Lung (tissue), 12 donors: Measurements from ENCODE around the gene CENPT. TPM values are rescaled to one million over a fixed set of nuclear protein-coding genes. Genes with fewer than 3 reads are reported as not detected.
"Not testable (repeated sequence)": the region's sequence is repeated elsewhere in the genome, so short reads cannot be mapped to it uniquely, and the experiment has no call there.

Experiments used
- ATAC-seq: fragments of 200-7000 bp; cut with Tn5 transposase; one replicate; pipeline ENCODE4 v1.9.1; 2020; ENCODE audit warnings: moderate number of reproducible peaks; ENCODE audit not compliant: insufficient read depth, low FRiP score
- DNase-seq, 3 donors: peaks; one replicate each; pipeline ENCODE4 v3.0.0-alpha.2; 2013 to 2017
- H3K27ac ChIP-seq, 2 donors: one replicate each; pipeline ENCODE4 v1.5.1; 2013; ENCODE audit warnings: mild to moderate bottlenecking in 2 of 2, moderate library complexity in 2 of 2, control low read depth in 1 of 2, inconsistent platforms in 1 of 2, low read depth in 1 of 2, low read length in 1 of 2
- H3K27me3 ChIP-seq, 3 donors: one replicate each; pipeline ENCODE4 v1.5.1; 2013; ENCODE audit warnings: low read length in 2 of 3; ENCODE audit not compliant: control insufficient read depth in 3 of 3, insufficient read depth in 3 of 3
- H3K36me3 ChIP-seq, 4 donors: one replicate each; pipeline ENCODE4 v1.5.1; 2013; ENCODE audit warnings: low read length in 4 of 4, mild to moderate bottlenecking in 1 of 4, moderate library complexity in 1 of 4; ENCODE audit not compliant: control insufficient read depth in 4 of 4, insufficient read depth in 4 of 4
- H3K4me1 ChIP-seq, 5 donors: one replicate each; pipeline ENCODE4 v1.5.1; 2013; ENCODE audit warnings: low read length in 5 of 5, mild to moderate bottlenecking in 2 of 5, moderate library complexity in 1 of 5; ENCODE audit not compliant: control insufficient read depth in 5 of 5, insufficient read depth in 5 of 5
- H3K4me3 ChIP-seq: one replicate; pipeline ENCODE4 v1.5.1; 2013; ENCODE audit warnings: mild to moderate bottlenecking, control low read depth, moderate library complexity
- H3K9ac ChIP-seq, 2 donors: one replicate each; pipeline ENCODE4 v1.5.1; 2013; ENCODE audit warnings: low read length in 2 of 2, control low read depth in 1 of 2; ENCODE audit not compliant: insufficient read depth in 1 of 2
- H3K9me3 ChIP-seq, 4 donors: one replicate each; pipeline ENCODE4 v1.5.1; 2013; ENCODE audit warnings: low read length in 3 of 4, mild to moderate bottlenecking in 1 of 4, moderate library complexity in 1 of 4; ENCODE audit not compliant: control insufficient read depth in 4 of 4, insufficient read depth in 3 of 4
- CTCF ChIP-seq: IDR thresholded peaks from 2 replicates; pipeline ENCODE4 v1.5.1; 2012; ENCODE audit warnings: mild to moderate bottlenecking; ENCODE audit errors: control extremely low read depth, extremely low read depth
- WGBS, 2 donors: extraction: QIAGEN DNeasy Blood & Tissue Kit; methylation state at CpG; one replicate each; pipeline ENCODE4 v1.1.7; 2013; 5-methylcytosine and 5-hydroxymethylcytosine counted together
- polyA plus RNA-seq, 2 donors: library from polyadenylated mRNA; stranded (reverse); fragments of 200-250 nt; gene quantifications; one replicate each; pipeline ENCODE4 v1.2.1, GENCODE V29; 2013
- total RNA-seq, 2 donors: library from RNA; depleted of rRNA in 1 of 2; stranded (reverse); fragments of >200 nt in 1 of 2; gene quantifications; one replicate each; pipeline ENCODE4 v1.2.1, GENCODE V29; 2014 to 2021
- donor health status: control.
- donor health status: control.
- donor health status: Bipolar disorder and iron deficiency.
- donor health status: healthy.
- donor health status: DM: yes; HTN: yes; CAD: no.

Gene CENPT
- total and polyA plus RNA-seq, 4 donors = 28.5 to 47.5 (median 33.0) TPM

DNA sequence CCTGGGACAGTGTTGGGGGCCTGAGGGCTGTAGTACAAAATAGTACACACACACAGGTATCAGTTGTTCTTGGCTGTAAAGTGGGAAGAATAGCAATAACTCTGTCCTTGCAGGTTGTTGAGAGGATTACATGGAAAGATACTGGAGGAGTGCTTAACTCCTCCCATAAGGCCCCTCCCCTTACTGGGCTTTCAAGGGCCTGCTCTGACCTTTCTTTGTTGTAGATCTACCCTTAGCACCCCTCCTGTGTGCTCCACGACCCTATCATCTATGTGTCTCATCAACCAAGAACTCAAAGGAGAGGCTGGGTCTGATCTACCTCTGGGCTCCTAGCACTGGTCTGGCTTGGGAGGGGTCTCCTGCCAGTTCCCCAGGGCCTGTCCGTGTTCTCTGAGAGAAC, 17.1 kb upstream of the CENPT start:
- no peaks in the 10 kb centered on the region for H3K9me3 ChIP-seq
- H3K9ac ChIP-seq = no peak overlapping the region
- ATAC-seq (no peak), DNase-seq (no peak)
- H3K27ac ChIP-seq = peak overlapping the region in 1 of 2 donors; percentile 80
- H3K4me3 ChIP-seq = no peak overlapping the region
- 83% methylated on average over 2 of the region's 2 CpGs for WGBS, 2 donors
- no peaks in the 10 kb centered on the region for H3K27me3 ChIP-seq
- peaks cover 0 to 25% (median 21%) of the 10 kb centered on the region in 4 donors for H3K36me3 ChIP-seq
- peaks cover 0 to 27% (median 0%) of the 10 kb centered on the region in 5 donors for H3K4me1 ChIP-seq
- no peak for TF ChIP-seq CTCF

GRCh38 chr16:67864044-67864443, 16.6 kb upstream of the CENPT start:
- not testable (repeated sequence) for H3K4me3 ChIP-seq, H3K9ac ChIP-seq, ATAC-seq, DNase-seq, H3K9me3 ChIP-seq, H3K27me3 ChIP-seq
- H3K4me1 ChIP-seq = peaks cover 0 to 27% (median 0%) of the 10 kb centered on the region in 5 donors
- peak overlapping the region in 1 of 2 donors; percentile 80 for H3K27ac ChIP-seq
- H3K36me3 ChIP-seq = peaks cover 0 to 24% (median 20%) of the 10 kb centered on the region in 4 donors
- 96% methylated on average over 6 of the region's 6 CpGs for WGBS, 2 donors

- peaks cover 0 to 27% (median 0%) of the 10 kb centered on the region in 5 donors for H3K4me1 ChIP-seq
- ATAC-seq (no peak), DNase-seq (no peak)
- 82 to 93% methylated on average over 11 of the region's 11 CpGs for WGBS, 2 donors
- H3K36me3 ChIP-seq = peaks cover 0 to 17% (median 11%) of the 10 kb centered on the region in 4 donors
- no peak overlapping the region for H3K9ac ChIP-seq
- H3K27me3 ChIP-seq = no peaks in the 10 kb centered on the region
- no peak for TF ChIP-seq CTCF
- H3K4me3 ChIP-seq = no peak overlapping the region
- H3K27ac ChIP-seq = peak overlapping the region; percentile 42 to 81
- H3K9me3 ChIP-seq = no peaks in the 10 kb centered on the region
These were observed 15.4 kb upstream of the CENPT start for GRCh38 chr16:67862623-67863583.

- DNase-seq = no peak
- ATAC-seq = no peak
- H3K4me1 ChIP-seq = peaks cover 0 to 37% (median 9%) of the 10 kb centered on the region in 5 donors
- H3K4me3 ChIP-seq = no peak overlapping the region
- H3K27ac ChIP-seq = peak overlapping the region in 1 of 2 donors; percentile 81
- H3K9me3 ChIP-seq = no peaks in the 10 kb centered on the region
- no peaks in the 10 kb centered on the region for H3K27me3 ChIP-seq
- WGBS, 2 donors = 87 to 90% methylated on average over 6 of the region's 6 CpGs
- TF ChIP-seq CTCF = no peak
- peaks cover 0 to 16% (median 5%) of the 10 kb centered on the region in 4 donors for H3K36me3 ChIP-seq
- no peak overlapping the region for H3K9ac ChIP-seq
These were observed 14.4 kb upstream of the CENPT start for GRCh38 chr16:67861877-67862276.
